Heart right ventricle (tissue), 16 donors: ENCODE data around the gene TXNRD2. TPM values are rescaled to one million over a fixed set of nuclear protein-coding genes. Genes with fewer than 3 reads are reported as not detected.

ENCODE experiments used
- ATAC-seq, 8 donors: fragments of 200-7000 bp; cut with Tn5 transposase; one replicate each; pipeline ENCODE4 v1.9.1; 2020; ENCODE audit warnings: mild to moderate bottlenecking in 8 of 8, moderate library complexity in 8 of 8, moderate number of reproducible peaks in 1 of 8
- DNase-seq, 2 donors: peaks; one replicate each; pipeline ENCODE4 v3.0.0-alpha.2; 2020
- H3K27ac ChIP-seq, 10 donors: fragments of 200-600 bp; sonication (generic) in 2 of 10; one replicate each; pipeline versions ENCODE4 v1.5.0 to v1.8.0; 2020 to 2022; ENCODE audit warnings: mild to moderate bottlenecking in 3 of 10
- H3K27me3 ChIP-seq, 7 donors: fragments of 200-600 bp; one replicate each; pipeline ENCODE4 v1.8.0; 2021 to 2022; ENCODE audit warnings: mild to moderate bottlenecking in 2 of 7
- H3K36me3 ChIP-seq, 9 donors: fragments of 200-600 bp; sonication (generic) in 1 of 9; one replicate each; pipeline versions ENCODE4 v1.5.0 to v1.8.0; 2020 to 2022; ENCODE audit warnings: mild to moderate bottlenecking in 2 of 9
- H3K4me1 ChIP-seq, 9 donors: fragments of 200-600 bp; sonication (generic) in 1 of 9; one replicate each; pipeline versions ENCODE4 v1.5.0 to v1.8.0; 2020 to 2022; ENCODE audit warnings: mild to moderate bottlenecking in 4 of 9
- H3K4me3 ChIP-seq, 10 donors: fragments of 200-600 bp; sonication (generic) in 2 of 10; one replicate each; pipeline versions ENCODE4 v1.5.0 to v1.8.0; 2020 to 2022; ENCODE audit warnings: mild to moderate bottlenecking in 7 of 10, moderate library complexity in 2 of 10
- H3K9me3 ChIP-seq, 11 donors: fragments of 200-600 bp in 10 of 11; sonication (generic) in 2 of 11; one replicate each; pipeline versions ENCODE4 v1.5.0 to v1.8.0; 2013 to 2022; ENCODE audit warnings: mild to moderate bottlenecking in 2 of 11, control low read depth in 1 of 11, moderate library complexity in 1 of 11
- CTCF ChIP-seq, 9 donors: fragments of 200-600 bp; sonication (generic) in 2 of 9; IDR thresholded peaks; one replicate each; pipeline versions ENCODE4 v1.5.0 to v1.8.0; 2021 to 2022; ENCODE audit warnings: antibody characterized with exemption in 9 of 9, mild to moderate bottlenecking in 5 of 9, moderate library complexity in 1 of 9
- WGBS, 2 donors: extraction: QIAGEN DNeasy Blood & Tissue Kit; methylation state at CpG; one replicate each; pipeline ENCODE4 v1.1.7; 2013; ENCODE audit warnings: inconsistent platforms in 1 of 2; 5-methylcytosine and 5-hydroxymethylcytosine counted together
- intact Hi-C, 10 donors: fragments of 100-400 bp; cut with DNase I; formaldehyde crosslinking; loops; one replicate each; pipeline versions ENCODE4 v1.11.1 to v1.14.2; 2022
- polyA plus RNA-seq, 2 donors: library from polyadenylated mRNA; stranded (reverse); fragments of 200-250 nt; gene quantifications; one replicate each; pipeline ENCODE4 v1.2.3, GENCODE V29; 2013
- total RNA-seq, 10 donors: library from RNA; stranded (reverse); fragmentation: NEBNext Ultra II Directional in 3 of 10; extraction: Animal tissue kit (Norgen Biotek cat#: 25700) in 3 of 10; gene quantifications; one replicate each; pipeline versions ENCODE4 v1.2.1 to v1.2.4, GENCODE V29; 2021 to 2023
- donor health status: Arrhythmogenic right ventricular cardiomyopathy.
- donor health status: ischemic (EF 13 %, LVEDD 7.1; RV severe dilation, severe dysfunction).
- donor health status: healthy with polysubstance abuse.
- donor health status: DM: no; HTN: yes; CAD: no.
- donor health status: DM: no; HTN: no; CAD: no.
- donor health status: ischemic (EF 25% LVEDD 6.9; RV normal size, moderate dysfunction).
- donor health status: ischemic (EF 25% LVEDD 5.7; RV mildly dilated, moderate dysfunction).
- donor health status: healthy.
- donor health status: DM: yes; HTN: yes; CAD: no.
- donor health status: Ischemic cardiomyopathy.
- donor health status: ischemic (EF 35%, LVEDD 5.7; RV mildly dilated, moderate dysfunction).
- donor health status: nonischemic (EF 11% LVEDD 7.7; RV severe dilation, severe dysfunction).
- donor health status: DM: yes; HTN: yes; CAD: no.
- donor health status: PGD.
- donor health status: ischemic (EF 29% LVEDD 5.4; RV normal size, mild dysfunction).
- donor health status: nonischemic (EF 23%, LVEDD 6.1; RV moderate dilation, normal function).

The TXNRD2 gene
- total and polyA plus RNA-seq, 12 donors: 25.8 to 103 (median 35.0) TPM

DNA sequence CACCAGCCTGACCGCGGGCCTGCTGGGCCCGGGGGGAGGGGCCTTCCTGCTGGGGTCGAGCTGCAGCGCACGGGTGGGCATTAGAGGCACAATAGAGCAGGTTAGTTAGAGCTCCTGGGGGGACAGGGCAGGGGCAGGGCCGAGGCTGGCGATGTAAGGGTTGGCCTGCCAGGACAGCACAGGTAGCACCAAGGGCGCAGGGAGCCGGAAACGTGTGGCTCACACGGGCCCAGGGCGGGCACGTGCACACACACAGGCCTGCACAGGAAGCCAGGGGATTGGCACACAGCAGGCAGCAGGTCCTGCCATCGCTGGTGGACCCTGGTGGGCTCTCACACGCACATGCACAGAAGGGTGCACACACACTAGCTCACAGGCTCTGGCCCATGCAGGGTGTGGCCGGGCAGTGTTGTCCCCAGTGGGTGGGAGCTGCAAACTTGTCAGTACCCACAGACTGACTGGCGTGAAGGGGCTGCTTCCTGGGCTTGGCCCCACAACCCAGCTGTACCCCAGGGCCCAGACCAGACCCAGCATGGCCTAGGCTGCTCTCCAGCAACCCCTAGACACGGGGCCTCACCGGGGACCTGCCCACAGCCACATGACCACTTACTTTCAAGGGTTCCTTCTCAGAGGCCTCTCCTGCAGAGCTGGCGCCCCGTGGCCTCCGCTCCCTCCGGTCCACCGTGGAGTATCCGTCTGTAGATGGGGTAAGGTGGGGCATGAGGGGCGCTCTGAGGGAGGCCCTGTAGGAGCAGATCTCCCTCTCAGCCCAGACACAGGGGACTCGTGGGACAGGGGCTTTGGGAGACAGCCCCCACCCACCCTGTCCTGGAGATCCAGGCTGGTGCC, 29.9 kb upstream of the TXNRD2 start:
- H3K27me3 ChIP-seq: no peaks in the 10 kb centered on the region
- intact Hi-C loops: loop anchor here in 5 of 10 donors (2.0 to 10.0 kb wide), 2 partner anchors 41 to 153 kb away; no protein-coding TSS in a partner anchor
- no peak for TF ChIP-seq CTCF (IDR thresholded peaks at IDR 0.05)
- H3K27ac ChIP-seq: peak overlapping the region in 3 of 10 donors; percentile 7 to 26 (median 15)
- H3K4me3 ChIP-seq: no peak overlapping the region
- H3K36me3 ChIP-seq: peaks cover 0 to 81% (median 34%) of the 10 kb centered on the region in 9 donors
- H3K4me1 ChIP-seq: peaks cover 0 to 27% (median 8%) of the 10 kb centered on the region in 9 donors
- 69 to 72% methylated on average over 28 of the region's 28 CpGs for WGBS, 2 donors
- ATAC-seq: peak in 5 of 8 donors; percentile 2 to 11 (median 6)
- no peaks in the 10 kb centered on the region for H3K9me3 ChIP-seq
- no peak for DNase-seq

DNA sequence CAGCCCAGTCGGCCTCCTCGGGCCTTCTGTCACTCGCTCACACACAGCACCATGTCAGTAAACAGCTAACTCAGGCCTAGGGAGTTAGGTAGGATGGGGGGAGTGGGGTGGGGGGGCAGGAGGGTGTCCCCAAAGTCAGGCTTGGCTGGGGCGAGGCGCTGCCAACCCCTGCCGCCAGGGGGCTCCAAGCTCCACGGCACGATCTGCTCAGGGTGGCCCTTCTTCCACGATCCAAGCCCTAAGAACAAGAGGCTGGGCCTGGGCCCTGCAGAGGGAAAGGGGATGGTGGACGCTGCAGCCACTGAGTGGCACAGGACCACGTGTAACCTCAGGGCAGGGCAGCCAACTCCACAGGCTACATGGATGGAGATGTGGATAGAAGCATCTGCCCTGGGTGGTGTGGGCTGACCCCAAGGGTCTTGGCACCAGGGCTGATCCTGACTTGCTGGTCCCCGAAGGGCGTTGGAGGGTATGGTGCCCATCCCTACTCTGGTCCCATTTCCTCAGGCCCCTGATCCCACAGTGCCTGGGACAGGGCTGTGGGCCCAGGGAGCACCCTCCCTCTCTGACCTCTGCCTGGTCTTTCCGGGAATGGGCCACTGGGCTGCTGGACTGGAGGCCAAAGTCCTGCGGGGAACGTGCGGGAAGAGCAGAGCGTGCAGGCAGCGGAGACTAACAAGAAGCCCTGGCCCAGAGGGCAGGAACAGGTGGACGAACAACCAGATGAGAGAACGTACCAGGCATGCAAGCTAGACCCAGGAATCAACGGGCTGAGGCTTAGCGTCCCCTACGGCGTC, 29.1 kb upstream of the TXNRD2 start:
- Histone ChIP-seq H3K9me3 (no peaks in the 10 kb centered on the region), H3K27me3 (no peaks in the 10 kb centered on the region), H3K4me3 (no peak overlapping the region), H3K27ac (peak overlapping the region in 3 of 10 donors; percentile 15 to 17 (median 15)), H3K4me1 (peaks cover 0 to 24% (median 8%) of the 10 kb centered on the region in 9 donors), H3K36me3 (peaks cover 0 to 85% (median 31%) of the 10 kb centered on the region in 9 donors)
- TF ChIP-seq CTCF (IDR thresholded peaks at IDR 0.05): peak; percentile 90 to 100 (median 95)
- DNase-seq: peak; percentile 50 to 76
- peak; percentile 63 to 83 (median 78) for ATAC-seq
- WGBS, 2 donors: 55 to 61% methylated on average over 25 of the region's 25 CpGs
- intact Hi-C loops: loop anchor here (1.0 to 10.0 kb wide), 4 partner anchors 42 to 154 kb away; no protein-coding TSS in a partner anchor

- DNase-seq (no peak), ATAC-seq (peak in 5 of 8 donors; percentile 1 to 12 (median 4))
- H3K27ac ChIP-seq: peak overlapping the region in 2 of 10 donors; percentile 15
- intact Hi-C loops: loop anchor here (1.0 to 10.0 kb wide), 4 partner anchors 42 to 155 kb away; no protein-coding TSS in a partner anchor
- no peaks in the 10 kb centered on the region for H3K9me3 ChIP-seq
- peaks cover 0 to 91% (median 35%) of the 10 kb centered on the region in 9 donors for H3K36me3 ChIP-seq
- no peak for TF ChIP-seq CTCF (IDR thresholded peaks at IDR 0.05)
- peaks cover 0 to 18% (median 8%) of the 10 kb centered on the region in 9 donors for H3K4me1 ChIP-seq
- H3K4me3 ChIP-seq: no peak overlapping the region
- H3K27me3 ChIP-seq: no peaks in the 10 kb centered on the region
- 76 to 78% methylated on average over 9 of the region's 9 CpGs for WGBS, 2 donors
Observed at GRCh38 chr22:19970031-19970478, 28.4 kb upstream of the TXNRD2 start.
